Muscle of leg (tissue), 11 donors: ENCODE data around the gene ZNF8. TPM values are rescaled to one million over a fixed set of nuclear protein-coding genes. Genes with fewer than 3 reads are reported as not detected.

Experiments used
- DNase-seq: peaks from one replicate; pipeline ENCODE4 v3.0.0; 2013
- H3K27ac ChIP-seq: one replicate; pipeline ENCODE4 v1.5.1; 2013; ENCODE audit warnings: mild to moderate bottlenecking, low read length, control low read depth
- H3K27me3 ChIP-seq: one replicate; pipeline ENCODE4 v1.6.1; 2013; ENCODE audit warnings: low read length; ENCODE audit not compliant: control insufficient read depth, insufficient read depth
- H3K36me3 ChIP-seq: one replicate; pipeline ENCODE4 v1.6.1; 2013; ENCODE audit warnings: low read length; ENCODE audit not compliant: control insufficient read depth, insufficient read depth
- H3K4me1 ChIP-seq: one replicate; pipeline ENCODE4 v1.6.1; 2013; ENCODE audit warnings: low read length; ENCODE audit not compliant: control insufficient read depth, insufficient read depth
- H3K4me3 ChIP-seq: one replicate; pipeline ENCODE4 v1.5.1; 2013; ENCODE audit warnings: low read length, control low read depth
- H3K9me3 ChIP-seq: replicated peaks from 2 replicates; pipeline ENCODE4 v1.6.1; 2013; ENCODE audit warnings: low read depth, low read length; ENCODE audit not compliant: control insufficient read depth
- WGBS: methylation state at CpG from one replicate; pipeline ENCODE4 v1.1.5; 2013; ENCODE audit warnings: missing lambda C conversion rate; ENCODE audit not compliant: insufficient coverage; 5-methylcytosine and 5-hydroxymethylcytosine counted together
- polyA plus RNA-seq, 8 donors: library from polyadenylated mRNA; unstranded; fragments of 120-200 nt; gene quantifications; one replicate each; pipeline versions ENCODE4 v1.2.1 to v1.2.3, GENCODE V29; 2013; ENCODE audit warnings: inconsistent platforms in 1 of 8, low replicate concordance in 1 of 8; ENCODE audit not compliant: insufficient read length in 8 of 8, insufficient read depth in 1 of 8
- total RNA-seq: library from RNA; stranded (reverse); fragments of 120-200 nt; gene quantifications from one replicate; pipeline ENCODE4 v1.2.4, GENCODE V29; 2013

The ZNF8 gene
- total and polyA plus RNA-seq, 9 donors, result 2.6 to 5.9 (median 4.5) TPM

GRCh38 chr19:58279925-58280316 lies 1.2 kb downstream of the ZNF8 start:
- H3K27me3 ChIP-seq, result no peaks in the 10 kb centered on the region
- no peak for DNase-seq
- peaks cover 10% of the 10 kb centered on the region for H3K4me1 ChIP-seq
- peaks cover 19% of the 10 kb centered on the region for H3K9me3 ChIP-seq
- 46% methylated on average over 4 of the region's 4 CpGs for WGBS
- H3K4me3 ChIP-seq, result peak overlapping the region; percentile 91
- no peak overlapping the region for H3K27ac ChIP-seq
- peaks cover 34% of the 10 kb centered on the region for H3K36me3 ChIP-seq

GRCh38 chr19:58284199-58284598 lies 5.4 kb downstream of the ZNF8 start:
- Histone ChIP-seq H3K27me3 (no peaks in the 10 kb centered on the region), H3K36me3 (peaks cover 63% of the 10 kb centered on the region), H3K4me1 (peaks cover 7% of the 10 kb centered on the region), H3K9me3 (peaks cover 7% of the 10 kb centered on the region), H3K27ac (no peak overlapping the region), H3K4me3 (no peak overlapping the region)
- 70% methylated on average over 4 of the region's 7 CpGs for WGBS
- peak; percentile 81 for DNase-seq

GRCh38 chr19:58291943-58292342 lies 13.2 kb downstream of the ZNF8 start:
- 95% methylated on average over 2 of the region's 7 CpGs for WGBS
- H3K27ac ChIP-seq, result no peak overlapping the region
- no peak overlapping the region for H3K4me3 ChIP-seq
- H3K4me1 ChIP-seq, result no peaks in the 10 kb centered on the region
- H3K27me3 ChIP-seq, result no peaks in the 10 kb centered on the region
- peaks cover 94% of the 10 kb centered on the region for H3K36me3 ChIP-seq
- no peak for DNase-seq
- peaks cover 48% of the 10 kb centered on the region for H3K9me3 ChIP-seq

- no peak overlapping the region for H3K27ac ChIP-seq
- peaks cover 42% of the 10 kb centered on the region for H3K9me3 ChIP-seq
- H3K27me3 ChIP-seq, result no peaks in the 10 kb centered on the region
- no peak for DNase-seq
- H3K36me3 ChIP-seq, result peaks cover 71% of the 10 kb centered on the region
- 95% methylated on average over 17 of the region's 22 CpGs for WGBS
- no peaks in the 10 kb centered on the region for H3K4me1 ChIP-seq
- no peak overlapping the region for H3K4me3 ChIP-seq
Measured at GRCh38 chr19:58294743-58295374, 16.1 kb downstream of the ZNF8 start.

GRCh38 chr19:58296104-58296503 lies 17.3 kb downstream of the ZNF8 start:
- DNase-seq, result no peak
- Histone ChIP-seq H3K27ac (no peak overlapping the region), H3K4me3 (no peak overlapping the region), H3K4me1 (no peaks in the 10 kb centered on the region), H3K36me3 (peaks cover 74% of the 10 kb centered on the region), H3K27me3 (no peaks in the 10 kb centered on the region), H3K9me3 (peaks cover 36% of the 10 kb centered on the region)
- WGBS, result no CpG with 5 or more reads among the region's 7 CpGs

- peaks cover under 1% of the 10 kb centered on the region for H3K4me1 ChIP-seq
- H3K9me3 ChIP-seq, result peaks cover 4% of the 10 kb centered on the region
- peaks cover 34% of the 10 kb centered on the region for H3K36me3 ChIP-seq
- no peak overlapping the region for H3K4me3 ChIP-seq
- no peak overlapping the region for H3K27ac ChIP-seq
- no peaks in the 10 kb centered on the region for H3K27me3 ChIP-seq
- no peak for DNase-seq
- 88% methylated on average over 7 of the region's 7 CpGs for WGBS
Measured at GRCh38 chr19:58300620-58301019, 21.9 kb downstream of the ZNF8 start.

- H3K27ac ChIP-seq, result peak overlapping the region; percentile 71
- no peak overlapping the region for H3K4me3 ChIP-seq
- H3K27me3 ChIP-seq, result no peaks in the 10 kb centered on the region
- WGBS, result 100% methylated on average over 1 of the region's 7 CpGs
- H3K9me3 ChIP-seq, result no peaks in the 10 kb centered on the region
- peaks cover 5% of the 10 kb centered on the region for H3K4me1 ChIP-seq
- H3K36me3 ChIP-seq, result peaks cover 38% of the 10 kb centered on the region
- DNase-seq, result no peak
Measured at GRCh38 chr19:58304255-58304654, 25.5 kb downstream of the ZNF8 start.

- WGBS, result 0% methylated on average over 2 of the region's 7 CpGs
- H3K36me3 ChIP-seq, result peaks cover 38% of the 10 kb centered on the region
- H3K4me1 ChIP-seq, result peaks cover 5% of the 10 kb centered on the region
- H3K9me3 ChIP-seq, result no peaks in the 10 kb centered on the region
- DNase-seq, result no peak
- no peaks in the 10 kb centered on the region for H3K27me3 ChIP-seq
- peak overlapping the region; percentile 71 for H3K27ac ChIP-seq
- peak overlapping the region; percentile 99 for H3K4me3 ChIP-seq
Measured at GRCh38 chr19:58304748-58305064, 26.0 kb downstream of the ZNF8 start.

- Histone ChIP-seq H3K27ac (peak within 1 kb of the TSS; percentile 94), H3K36me3 (peaks cover 32% of the 10 kb centered on the region), H3K27me3 (no peaks in the 10 kb centered on the region), H3K4me1 (peaks cover 5% of the 10 kb centered on the region), H3K4me3 (peak within 1 kb of the TSS; percentile 99), H3K9me3 (no peaks in the 10 kb centered on the region)
- DNase-seq, result peak; percentile 99
- WGBS, result under 1% methylated on average over 38 of the region's 55 CpGs
Measured at GRCh38 chr19:58305065-58305931, 26.5 kb downstream of the ZNF8 start, which contains the start of gene ERVK3-1. Gene ERVK3-1, plus strand, starts transcription at chr19:58305377. Its CDS starts 6,792 bp downstream, at chr19:58312169.

GRCh38 chr19:58305932-58306323 lies 27.2 kb downstream of the ZNF8 start:
- WGBS, result 58% methylated on average over 12 of the region's 12 CpGs
- Histone ChIP-seq H3K4me1 (peaks cover 5% of the 10 kb centered on the region), H3K27me3 (no peaks in the 10 kb centered on the region), H3K27ac (peak overlapping the region; percentile 94), H3K4me3 (peak overlapping the region; percentile 99), H3K9me3 (no peaks in the 10 kb centered on the region), H3K36me3 (peaks cover 26% of the 10 kb centered on the region)
- DNase-seq, result no peak
